ENCODE results near the gene AJM1. TPM values are rescaled to one million over a fixed set of nuclear protein-coding genes. Genes with fewer than 3 reads are reported as not detected.
"Not testable (repeated sequence)": the region's sequence is repeated elsewhere in the genome, so short reads cannot be mapped to it uniquely, and the experiment has no call there.

AJM1 gene
- total RNA-seq, 4 donors from 2014 or later, result 2.0 to 3.9 (median 3.7) TPM

- Histone ChIP-seq H3K9me3 (no peaks in the 10 kb centered on the region), H3K27ac (no peak overlapping the region), H3K4me3 (no peak overlapping the region), H3K36me3 (no peaks in the 10 kb centered on the region), H3K4me1 (peaks cover 0 to 22% (median 9%) of the 10 kb centered on the region in 4 donors), H3K27me3 (no peaks in the 10 kb centered on the region)
- DNase-seq (ENCODE audit: low spot score in 2 of 2), result no peak
- WGBS, 2 donors, result 81 to 84% methylated on average over 11 of the region's 11 CpGs
- TF ChIP-seq CTCF (IDR thresholded peaks at IDR 0.05), result no peak
Observed at GRCh38 chr9:136880651-136881050, 38.4 kb downstream of the AJM1 start.

GRCh38 chr9:136881691-136882108 lies 39.4 kb downstream of the AJM1 start:
- 15 to 17% methylated on average over 8 to 9 of the region's 9 CpGs for WGBS, 2 donors

GRCh38 chr9:136882109-136882946 lies 40.0 kb downstream of the AJM1 start:
- H3K27ac ChIP-seq, result peak overlapping the region in 1 of 4 donors; percentile 51
- peaks cover 0 to 27% (median 17%) of the 10 kb centered on the region in 4 donors for H3K4me1 ChIP-seq
- WGBS, 2 donors, result 62 to 72% methylated on average over 9 to 11 of the region's 19 CpGs
- H3K4me3 ChIP-seq, result peak overlapping the region in 1 of 4 donors; percentile 24
- no peak for DNase-seq (ENCODE audit: low spot score in 2 of 2)
- H3K27me3 ChIP-seq, result no peaks in the 10 kb centered on the region
- H3K36me3 ChIP-seq, result no peaks in the 10 kb centered on the region
- TF ChIP-seq POLR2A (IDR thresholded peaks at IDR 0.05) (no peak), EP300 (IDR thresholded peaks at IDR 0.05) (no peak)
- H3K9me3 ChIP-seq, result no peaks in the 10 kb centered on the region

More at GRCh38 chr9:136881691-136882108, 39.4 kb downstream of the AJM1 start:
- Histone ChIP-seq H3K4me1 (peaks cover 0 to 24% (median 12%) of the 10 kb centered on the region in 4 donors), H3K27ac (peak overlapping the region in 1 of 4 donors; percentile 51), H3K4me3 (peak overlapping the region in 1 of 4 donors; percentile 24), H3K36me3 (no peaks in the 10 kb centered on the region), H3K9me3 (no peaks in the 10 kb centered on the region), H3K27me3 (no peaks in the 10 kb centered on the region)
- TF ChIP-seq POLR2A (IDR thresholded peaks at IDR 0.05), result no peak
- no peak for TF ChIP-seq CTCF (IDR thresholded peaks at IDR 0.05)
- TF ChIP-seq EP300 (IDR thresholded peaks at IDR 0.05), result no peak
- DNase-seq (ENCODE audit: low spot score in 2 of 2), result no peak

- H3K27me3 ChIP-seq; H3K4me3 ChIP-seq; DNase-seq (ENCODE audit: low spot score in 2 of 2); H3K36me3 ChIP-seq; H3K9me3 ChIP-seq: not testable (repeated sequence)
- peak overlapping the region in 1 of 4 donors; percentile 51 for H3K27ac ChIP-seq
- peaks cover 0 to 33% (median 23%) of the 10 kb centered on the region in 4 donors for H3K4me1 ChIP-seq
- WGBS, 2 donors, result 91 to 92% methylated on average over 9 of the region's 9 CpGs
Observed at GRCh38 chr9:136882947-136883283, 40.6 kb downstream of the AJM1 start.

- H3K4me1 ChIP-seq, result peaks cover 0 to 36% (median 26%) of the 10 kb centered on the region in 4 donors
- 83 to 88% methylated on average over 10 of the region's 10 CpGs for WGBS, 2 donors
Observed at GRCh38 chr9:136883670-136884069, 41.4 kb downstream of the AJM1 start.

GRCh38 chr9:136885950-136886578 lies 43.8 kb downstream of the AJM1 start, which contains the start of gene TRAF2:
TRAF2 (plus strand) TSS chr9:136886516; CDS start chr9:136898741, 12,225 bp downstream.
- H3K36me3 ChIP-seq, result peaks cover 0 to 14% (median 0%) of the 10 kb centered on the region in 3 donors
- peak within 1 kb of the TSS; percentile 62 to 90 (median 86) for H3K27ac ChIP-seq
- DNase-seq (ENCODE audit: low spot score in 2 of 2), result peak; percentile 94
- TF ChIP-seq CTCF (IDR thresholded peaks at IDR 0.05) (peak in 2 of 5 experiments; percentile 4 to 56), POLR2A (IDR thresholded peaks at IDR 0.05) (no peak)
- H3K4me1 ChIP-seq, result peaks cover 0 to 36% (median 26%) of the 10 kb centered on the region in 4 donors
- no peaks in the 10 kb centered on the region for H3K27me3 ChIP-seq
- peak within 1 kb of the TSS; percentile 74 to 99 (median 82) for H3K4me3 ChIP-seq
- H3K9me3 ChIP-seq, result no peaks in the 10 kb centered on the region
- WGBS, 2 donors, result 0 to 1% methylated on average over 35 to 58 of the region's 88 CpGs

More at GRCh38 chr9:136883670-136884069, 41.4 kb downstream of the AJM1 start:
- H3K27ac ChIP-seq; H3K9me3 ChIP-seq; H3K27me3 ChIP-seq; DNase-seq (ENCODE audit: low spot score in 2 of 2); H3K36me3 ChIP-seq; H3K4me3 ChIP-seq: not testable (repeated sequence)
